Medulla oblongata (tissue), 1 donor: ENCODE measurements around the gene COL18A1.

Experiments used
- DNase-seq: peaks from one replicate; pipeline ENCODE4 v3.0.0-alpha.2; 2015; ENCODE audit errors: extremely low spot score

COL18A1 gene

GRCh38 chr21:45383111-45383614 lies 21.8 kb upstream of the COL18A1 start:
- no peak for DNase-seq

DNA sequence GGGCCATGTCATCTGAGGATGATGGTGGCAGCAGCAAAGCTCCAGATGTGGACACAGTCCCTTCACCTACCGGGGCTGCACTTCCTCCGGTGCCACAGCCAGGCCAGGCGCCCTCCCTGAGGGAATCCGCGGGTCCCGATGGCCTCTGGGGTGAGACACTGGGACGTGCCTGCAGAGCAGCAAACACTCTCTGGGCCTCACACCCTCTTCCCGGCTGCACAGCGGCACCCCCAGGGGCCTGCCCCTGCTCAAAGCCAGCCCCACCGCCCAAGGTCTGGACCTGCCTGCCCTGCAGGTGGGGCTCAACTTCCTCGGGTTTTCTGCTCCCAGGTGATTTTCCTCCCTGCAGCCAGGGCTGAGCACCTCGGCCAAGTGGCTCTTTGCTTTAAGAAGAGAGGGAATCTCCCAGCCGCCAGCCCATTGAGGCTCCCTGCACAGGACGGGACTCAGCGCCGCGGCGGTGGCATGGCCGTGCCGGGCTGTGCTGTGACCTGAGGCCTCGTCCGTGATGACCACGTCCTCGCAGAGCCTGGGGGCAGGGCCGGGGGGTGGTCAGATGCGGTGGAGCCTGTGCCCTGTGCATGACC lies 21.3 kb upstream of the COL18A1 start:
- no peak for DNase-seq

- DNase-seq: no peak
Observed at GRCh38 chr21:45384656-45385548, 20.1 kb upstream of the COL18A1 start.

DNA sequence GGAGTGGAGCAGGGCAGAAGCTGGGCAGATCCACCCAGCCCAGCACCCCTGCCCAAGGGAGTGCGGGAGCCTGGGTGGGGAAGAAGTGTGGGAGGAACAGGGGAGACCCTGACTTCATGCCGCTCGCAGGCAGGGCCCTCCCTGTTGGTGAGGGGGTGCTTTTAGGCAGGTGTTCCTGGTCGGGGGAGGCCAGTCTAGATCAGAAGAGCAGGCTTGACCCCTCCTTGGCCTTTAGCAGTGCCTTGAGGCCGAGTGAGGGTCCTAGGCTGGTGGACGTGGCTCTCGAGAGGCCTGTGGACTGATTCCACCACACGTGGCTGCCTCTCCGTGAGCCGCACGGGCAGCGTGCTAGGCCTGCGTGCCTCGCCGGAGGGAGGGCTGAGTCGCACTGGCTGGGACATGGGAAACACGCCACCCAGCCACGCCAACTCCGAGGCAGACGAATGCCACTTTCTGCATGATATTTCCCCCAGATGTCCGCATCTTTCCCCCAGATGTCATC lies 19.4 kb upstream of the COL18A1 start:
- no peak for DNase-seq

GRCh38 chr21:45386336-45386727 lies 18.6 kb upstream of the COL18A1 start:
- no peak for DNase-seq

- no peak for DNase-seq
Observed at GRCh38 chr21:45386728-45387371, 18.1 kb upstream of the COL18A1 start.

- DNase-seq: no peak
Observed at GRCh38 chr21:45387506-45387905, 17.5 kb upstream of the COL18A1 start.

DNA sequence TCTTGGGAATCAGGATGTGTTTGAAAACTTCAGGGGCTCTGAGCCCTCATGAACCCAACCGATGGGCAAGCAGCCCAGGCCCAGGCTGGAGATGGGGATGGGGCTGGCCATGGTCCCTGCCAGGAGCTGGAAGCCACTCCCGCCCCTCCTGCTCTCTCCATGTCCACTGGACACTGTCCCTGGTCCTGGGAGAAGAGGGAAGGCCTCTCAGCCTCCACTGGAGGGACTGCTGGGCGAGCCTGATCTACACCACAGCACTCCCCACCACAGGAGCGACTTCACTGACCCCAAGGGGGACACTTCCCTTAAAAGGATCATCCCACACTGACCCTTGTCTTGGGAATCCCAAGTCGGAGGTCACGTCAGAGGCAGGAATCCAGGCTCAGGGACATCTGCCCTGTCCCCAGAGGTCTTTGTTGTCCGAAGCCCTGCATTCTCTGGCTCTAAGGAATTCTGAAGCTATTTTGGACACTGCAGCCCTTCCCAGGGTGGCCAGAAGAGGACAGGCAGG lies 16.9 kb upstream of the COL18A1 start:
- no peak for DNase-seq

DNA sequence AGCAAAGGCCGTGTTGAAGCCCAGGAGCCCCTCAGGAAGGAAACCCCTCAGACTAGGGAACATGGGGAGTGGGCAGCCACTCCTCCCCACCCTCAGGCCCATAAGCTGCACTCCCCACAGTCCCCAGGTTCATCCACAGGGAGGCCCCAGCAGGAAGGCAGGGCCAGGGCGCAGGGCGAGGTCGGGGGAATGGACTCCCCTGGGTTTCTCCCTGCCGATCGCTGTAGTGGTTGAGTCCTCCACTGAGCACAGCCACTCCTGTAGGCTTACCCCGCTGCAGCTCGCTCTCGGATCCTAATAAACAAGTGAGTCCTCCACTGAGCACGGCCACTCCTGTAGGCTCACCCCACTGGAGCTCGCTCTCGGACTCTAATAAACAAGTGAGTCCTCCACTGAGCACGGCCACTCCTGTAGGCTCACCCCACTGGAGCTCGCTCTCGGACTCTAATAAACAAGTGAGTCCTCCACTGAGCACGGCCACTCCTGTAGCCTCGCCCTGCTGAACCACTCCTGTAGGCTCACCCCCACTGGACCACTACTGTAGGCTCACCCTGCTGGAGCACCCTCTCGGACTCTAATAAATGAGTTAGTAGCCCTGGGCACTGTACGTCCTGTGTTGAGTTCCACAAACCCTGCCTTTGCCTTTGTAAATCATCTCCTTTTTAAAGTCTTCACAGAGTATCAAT lies 16.2 kb upstream of the COL18A1 start:
- no peak for DNase-seq

DNA sequence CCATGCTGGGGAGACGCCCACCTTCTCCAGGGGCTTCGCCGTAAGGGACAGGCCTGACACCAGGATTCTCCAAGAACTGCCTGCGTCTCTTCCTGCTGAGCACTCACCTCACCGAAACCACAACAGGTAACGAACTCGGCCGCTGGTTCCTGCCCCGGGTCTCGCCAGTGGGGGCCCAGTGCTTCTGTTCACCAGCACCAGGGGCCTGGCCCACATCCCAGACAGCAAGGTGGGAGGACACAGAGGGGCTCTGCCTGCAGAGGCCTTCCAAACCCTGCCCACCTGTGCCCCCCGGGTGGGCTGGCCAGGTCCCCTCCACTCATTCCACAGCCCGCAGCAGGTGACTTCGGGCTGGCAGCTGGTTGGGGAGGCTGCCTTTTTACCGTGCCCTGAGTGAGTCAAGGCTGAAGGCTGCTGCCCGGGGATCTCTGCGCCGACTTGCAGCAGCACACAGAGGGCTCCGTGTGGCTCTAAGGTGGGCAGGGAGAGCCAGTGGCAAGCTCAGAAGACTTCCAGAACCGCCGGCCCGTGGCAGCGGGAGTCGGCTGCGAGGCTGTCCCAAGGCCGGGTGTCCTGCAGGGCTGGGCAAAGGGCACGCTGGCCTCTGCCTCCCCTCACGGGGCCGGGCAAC lies 14.7 kb upstream of the COL18A1 start:
- DNase-seq: no peak

DNA sequence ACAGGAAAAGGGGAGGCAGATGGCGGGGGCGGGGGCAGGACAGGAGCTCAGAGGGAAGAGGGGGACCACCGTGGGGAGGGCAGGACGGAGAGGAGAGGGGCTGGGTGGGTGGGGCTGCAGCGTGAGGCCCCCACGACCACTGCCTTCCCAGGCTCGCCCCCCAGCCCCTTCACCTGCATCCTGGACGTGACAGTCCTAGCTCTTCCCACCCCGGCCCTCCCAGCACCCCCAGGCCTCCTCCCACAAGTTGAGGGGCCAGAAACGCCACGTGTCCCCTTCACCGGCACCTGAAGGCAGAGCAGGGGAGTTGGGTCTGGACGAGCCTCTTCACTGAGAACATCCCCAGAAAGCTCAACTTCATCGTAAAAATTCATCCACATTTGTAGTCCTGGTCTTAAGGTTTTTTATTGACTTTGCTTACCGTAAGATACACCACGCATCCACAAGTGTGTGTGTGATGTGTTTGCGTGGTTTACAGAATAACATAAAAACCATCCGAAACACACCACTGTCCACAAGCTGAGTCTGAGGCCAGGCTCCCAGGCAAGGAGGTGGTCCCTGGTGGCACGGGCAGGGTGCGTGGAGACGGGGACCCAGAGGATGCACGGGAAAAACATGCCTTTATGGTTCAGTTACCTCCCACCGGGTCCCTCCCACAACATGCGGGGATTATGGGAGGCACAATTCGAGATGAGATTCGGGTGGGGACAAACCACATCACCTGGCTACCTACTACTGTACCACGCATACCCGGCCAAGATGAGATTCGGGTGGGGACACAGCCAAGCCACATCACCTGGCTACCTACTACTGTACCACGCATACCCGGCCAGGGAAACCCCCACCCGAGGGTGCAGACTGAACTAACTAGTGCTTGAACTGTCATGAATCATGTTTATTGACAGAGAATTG lies 13.9 kb upstream of the COL18A1 start:
- DNase-seq: no peak

GRCh38 chr21:45391743-45392572 lies 13.0 kb upstream of the COL18A1 start:
- no peak for DNase-seq

DNA sequence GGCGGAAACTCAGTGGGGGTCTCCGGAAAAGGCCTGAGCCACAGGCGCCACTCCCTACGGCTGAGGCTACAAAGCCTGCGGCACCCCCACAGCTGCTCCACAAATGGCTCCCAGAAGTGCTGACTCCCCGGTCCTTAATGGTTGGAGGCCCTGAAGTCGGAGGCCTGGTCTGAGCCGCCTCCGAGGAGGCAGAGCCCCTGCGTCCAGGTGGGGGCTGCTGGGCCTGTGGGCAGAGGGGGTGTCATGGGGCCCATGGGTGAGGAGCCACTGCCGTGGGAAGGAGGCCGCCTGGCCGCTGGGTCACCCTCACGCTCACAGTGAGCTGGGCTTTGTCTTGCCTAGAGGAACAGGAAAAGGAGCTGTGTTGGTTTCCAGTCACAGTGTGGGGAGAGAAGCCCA lies 12.4 kb upstream of the COL18A1 start:
- no peak for DNase-seq

- DNase-seq: no peak
Observed at GRCh38 chr21:45393021-45393420, 11.9 kb upstream of the COL18A1 start.

GRCh38 chr21:45393833-45394638 lies 10.9 kb upstream of the COL18A1 start:
- no peak for DNase-seq

DNA sequence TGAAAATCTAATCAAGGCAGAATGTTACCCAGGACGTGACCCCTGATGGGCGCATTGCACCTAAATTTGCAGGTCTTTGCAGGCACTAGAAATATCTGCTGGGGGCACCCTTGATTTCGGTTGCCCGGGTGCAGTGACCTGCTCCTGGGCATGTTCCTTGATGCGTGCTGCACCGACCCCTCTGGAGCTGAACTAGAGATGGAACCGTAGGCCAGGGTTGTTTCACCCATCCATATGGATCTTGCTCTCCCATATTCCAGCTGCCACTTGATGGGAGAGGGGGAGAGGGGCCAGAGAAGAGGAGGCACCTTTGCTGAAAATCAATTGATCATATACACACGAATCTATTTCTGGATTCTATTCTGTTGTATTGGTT lies 8.4 kb upstream of the COL18A1 start:
- DNase-seq: no peak

- DNase-seq: no peak
Observed at GRCh38 chr21:45397381-45397780, 7.6 kb upstream of the COL18A1 start.

DNA sequence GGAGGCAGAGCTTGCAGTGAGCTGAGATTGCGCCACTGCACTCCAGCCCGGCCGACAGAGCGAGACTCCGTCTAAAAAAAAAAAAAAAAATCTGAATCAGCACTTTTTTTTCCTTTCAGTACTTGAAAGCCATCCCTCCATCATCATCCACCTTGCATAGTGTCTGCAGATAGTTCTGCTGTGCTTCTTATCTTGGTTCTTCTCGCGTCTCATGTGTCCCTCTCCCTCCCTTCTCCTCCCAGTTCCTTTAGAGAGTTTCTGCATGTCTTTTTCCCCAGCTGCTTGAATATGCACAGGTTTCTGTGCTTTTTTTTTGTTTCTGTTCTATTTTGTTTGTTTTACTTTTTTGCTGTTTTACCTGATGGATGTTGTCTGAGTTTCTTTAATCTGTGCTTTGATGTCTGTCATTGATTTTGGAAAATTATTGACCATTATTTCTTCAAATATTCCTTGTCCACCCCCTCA lies 3.9 kb upstream of the COL18A1 start:
- no peak for DNase-seq
